Esophagus squamous epithelium (tissue), 5 donors: ENCODE results near the gene ADSS2. TPM values are rescaled to one million over a fixed set of nuclear protein-coding genes. Genes with fewer than 3 reads are reported as not detected.
A peak's percentile ranks its signal among the peaks of the same experiment; 100 is the strongest.

Source experiments
- DNase-seq: peaks from one replicate; lab custom pipeline; 2025; lab: John Stamatoyannopoulos, UW
- H3K27ac ChIP-seq, 4 donors: fragments of 200-600 bp; sonication (generic); one replicate each; pipeline ENCODE4 v1.5.1; 2016 to 2019; ENCODE audit warnings: mild to moderate bottlenecking in 1 of 4
- H3K27me3 ChIP-seq, 4 donors: fragments of 200-600 bp; sonication (generic); 1 replicate in 3 of 4; 2 replicates in 1 of 4; pipeline versions ENCODE4 v1.5.1 to v1.6.0; 2017 to 2021; ENCODE audit warnings: antibody characterized with exemption in 1 of 4
- H3K36me3 ChIP-seq, 3 donors: fragments of 200-600 bp; sonication (generic); one replicate each; pipeline ENCODE4 v1.5.1; 2016 to 2019
- H3K4me1 ChIP-seq, 3 donors: fragments of 200-600 bp; sonication (generic); one replicate each; pipeline ENCODE4 v1.5.1; 2017 to 2019
- H3K4me3 ChIP-seq, 4 donors: fragments of 200-600 bp; sonication (generic); 1 replicate in 3 of 4; 2 replicates in 1 of 4; pipeline ENCODE4 v1.5.1; 2016 to 2019; ENCODE audit warnings: mild to moderate bottlenecking in 2 of 4, moderate library complexity in 1 of 4
- H3K9me3 ChIP-seq, 3 donors: fragments of 200-600 bp; sonication (generic); one replicate each; pipeline ENCODE4 v1.5.1; 2016 to 2019
- CTCF ChIP-seq, 6 experiments: fragments of 450-650 bp in 4 of 6; fragments of 200-600 bp in 2 of 6; sonication (generic) in 2 of 6; IDR thresholded peaks; one replicate each; pipeline ENCODE4 v1.5.1; 2016 to 2019; ENCODE audit warnings: antibody characterized with exemption in 6 of 6, mild to moderate bottlenecking in 4 of 6, moderate library complexity in 4 of 6
- POLR2A ChIP-seq, 4 donors: fragments of 450-650 bp; IDR thresholded peaks; one replicate each; pipeline ENCODE4 v1.6.1; 2017; ENCODE audit warnings: antibody characterized with exemption in 4 of 4, mild to moderate bottlenecking in 4 of 4, moderate library complexity in 3 of 4
- WGBS, 2 donors: methylation state at CpG; one replicate each; pipeline ENCODE4 v1.1.5; 2018; 5-methylcytosine and 5-hydroxymethylcytosine counted together
- intact Hi-C: fragments of 100-400 bp; cut with DNase I; formaldehyde crosslinking; loops from one replicate; pipeline ENCODE4 v1.15.0; 2022
- total RNA-seq, 4 donors: library from RNA; depleted of rRNA; stranded (reverse); fragments of >200 nt; gene quantifications; one replicate each; pipeline ENCODE4 v1.1.0, GENCODE V29; 2016
- donor health status: DM: yes; HTN: yes; CAD: no.

ADSS2 gene
- total RNA-seq, 4 donors from 2014 or later = 22.1 to 59.5 (median 35.4) TPM

GRCh38 chr1:244445320-244446181 lies 6.2 kb downstream of the ADSS2 start:
- TF ChIP-seq POLR2A (IDR thresholded peaks at IDR 0.05) (no peak), CTCF (IDR thresholded peaks at IDR 0.05) (no peak)
- Histone ChIP-seq H3K36me3 (no peaks in the 10 kb centered on the region), H3K4me1 (peaks cover 23 to 67% (median 29%) of the 10 kb centered on the region in 3 donors), H3K27ac (peak overlapping the region; percentile 42 to 64 (median 50)), H3K27me3 (no peaks in the 10 kb centered on the region), H3K9me3 (no peaks in the 10 kb centered on the region), H3K4me3 (no peak overlapping the region)
- 56 to 64% methylated on average over 2 of the region's 2 CpGs for WGBS, 2 donors
- no peak for DNase-seq
- intact Hi-C loops = no loop called here

- peak overlapping the region in 3 of 4 donors; percentile 42 to 64 (median 57) for H3K27ac ChIP-seq
- no peaks in the 10 kb centered on the region for H3K36me3 ChIP-seq
- intact Hi-C loops = no loop called here
- peaks cover 17 to 62% (median 26%) of the 10 kb centered on the region in 3 donors for H3K4me1 ChIP-seq
- H3K27me3 ChIP-seq = no peaks in the 10 kb centered on the region
- no peak for DNase-seq
- no peak overlapping the region for H3K4me3 ChIP-seq
- TF ChIP-seq POLR2A (IDR thresholded peaks at IDR 0.05) = no peak
- no peak for TF ChIP-seq CTCF (IDR thresholded peaks at IDR 0.05)
- no peaks in the 10 kb centered on the region for H3K9me3 ChIP-seq
- WGBS, 2 donors = 11 to 19% methylated on average over 1 of the region's 1 CpG
Observed at GRCh38 chr1:244444854-244445253, 6.9 kb downstream of the ADSS2 start.

- H3K36me3 ChIP-seq = no peaks in the 10 kb centered on the region
- no peak overlapping the region for H3K4me3 ChIP-seq
- WGBS, 2 donors = 81 to 92% methylated on average over 2 of the region's 2 CpGs
- H3K27ac ChIP-seq = no peak overlapping the region
- no peak for DNase-seq
- H3K27me3 ChIP-seq = no peaks in the 10 kb centered on the region
- intact Hi-C loops = no loop called here
- no peaks in the 10 kb centered on the region for H3K9me3 ChIP-seq
- no peak for TF ChIP-seq CTCF (IDR thresholded peaks at IDR 0.05)
- TF ChIP-seq POLR2A (IDR thresholded peaks at IDR 0.05) = no peak
- peaks cover 11 to 56% (median 22%) of the 10 kb centered on the region in 3 donors for H3K4me1 ChIP-seq
Observed at GRCh38 chr1:244442850-244443249, 8.9 kb downstream of the ADSS2 start.

GRCh38 chr1:244439391-244440032 lies 12.2 kb downstream of the ADSS2 start:
- Histone ChIP-seq H3K27me3 (no peaks in the 10 kb centered on the region), H3K4me1 (peaks cover 0 to 36% (median 12%) of the 10 kb centered on the region in 3 donors), H3K9me3 (no peaks in the 10 kb centered on the region), H3K27ac (no peak overlapping the region), H3K36me3 (peaks cover 0 to 28% (median 3%) of the 10 kb centered on the region in 3 donors), H3K4me3 (no peak overlapping the region)
- 68 to 98% methylated on average over 4 to 5 of the region's 8 CpGs for WGBS, 2 donors
- DNase-seq = no peak
- intact Hi-C loops = no loop called here
- no peak for TF ChIP-seq CTCF (IDR thresholded peaks at IDR 0.05)
- no peak for TF ChIP-seq POLR2A (IDR thresholded peaks at IDR 0.05)

- Histone ChIP-seq H3K27me3 (no peaks in the 10 kb centered on the region), H3K4me3 (no peak overlapping the region), H3K27ac (no peak overlapping the region), H3K4me1 (peaks cover 0 to 30% (median 12%) of the 10 kb centered on the region in 3 donors), H3K9me3 (no peaks in the 10 kb centered on the region), H3K36me3 (peaks cover 0 to 50% (median 3%) of the 10 kb centered on the region in 3 donors)
- TF ChIP-seq CTCF (IDR thresholded peaks at IDR 0.05) (no peak), POLR2A (IDR thresholded peaks at IDR 0.05) (no peak)
- intact Hi-C loops = no loop called here
- DNase-seq = no peak
Observed at GRCh38 chr1:244437086-244437468, 14.6 kb downstream of the ADSS2 start.
